ENCODE data around the gene ACP6.
"Not testable (repeated sequence)": the region's sequence is repeated elsewhere in the genome, so short reads cannot be mapped to it uniquely, and the experiment has no call there.

ACP6 gene

GRCh38 chr1:147626291-147626690 lies 44.0 kb downstream of the ACP6 start:
- no peak overlapping the region for H3K4me3 ChIP-seq (ENCODE audit: low read length)
- DNase-seq (ENCODE audit: low read depth, low spot score): no peak

GRCh38 chr1:147625362-147625995 lies 44.8 kb downstream of the ACP6 start:
- no peak for DNase-seq (ENCODE audit: low read depth, low spot score)
- no peak overlapping the region for H3K4me3 ChIP-seq (ENCODE audit: low read length)

GRCh38 chr1:147624529-147624928 lies 45.8 kb downstream of the ACP6 start:
- no peak for DNase-seq (ENCODE audit: low read depth, low spot score)
- H3K4me3 ChIP-seq (ENCODE audit: low read length): no peak overlapping the region

- no peak overlapping the region for H3K4me3 ChIP-seq (ENCODE audit: low read length)
Observed at GRCh38 chr1:147624011-147624410, 46.3 kb downstream of the ACP6 start.

GRCh38 chr1:147622731-147623130 lies 47.6 kb downstream of the ACP6 start:
- DNase-seq (ENCODE audit: low read depth, low spot score): no peak
- H3K4me3 ChIP-seq (ENCODE audit: low read length): no peak overlapping the region

More at GRCh38 chr1:147624011-147624410, 46.3 kb downstream of the ACP6 start:
- DNase-seq (ENCODE audit: low read depth, low spot score): no peak

GRCh38 chr1:147620543-147620942 lies 49.8 kb downstream of the ACP6 start:
- H3K4me3 ChIP-seq (ENCODE audit: low read length): no peak overlapping the region

GRCh38 chr1:147619741-147620140 lies 50.6 kb downstream of the ACP6 start:
- no peak overlapping the region for H3K4me3 ChIP-seq (ENCODE audit: low read length)
- DNase-seq (ENCODE audit: low read depth, low spot score): no peak

More at GRCh38 chr1:147620543-147620942, 49.8 kb downstream of the ACP6 start:
- no peak for DNase-seq (ENCODE audit: low read depth, low spot score)

- H3K4me3 ChIP-seq (ENCODE audit: low read length): no peak overlapping the region
- DNase-seq (ENCODE audit: low read depth, low spot score): no peak
Observed at GRCh38 chr1:147618771-147619170, 51.6 kb downstream of the ACP6 start.

GRCh38 chr1:147618077-147618569 lies 52.2 kb downstream of the ACP6 start:
- peak; percentile 98 for DNase-seq (ENCODE audit: low read depth, low spot score)
- peak overlapping the region; percentile 15 for H3K4me3 ChIP-seq (ENCODE audit: low read length)

GRCh38 chr1:147614966-147615365 lies 55.4 kb downstream of the ACP6 start:
- not testable (repeated sequence) for DNase-seq (ENCODE audit: low read depth, low spot score); H3K4me3 ChIP-seq (ENCODE audit: low read length)

- no peak overlapping the region for H3K4me3 ChIP-seq (ENCODE audit: low read length)
- DNase-seq (ENCODE audit: low read depth, low spot score): no peak
Observed at GRCh38 chr1:147613506-147613905, 56.8 kb downstream of the ACP6 start.

- no peak overlapping the region for H3K4me3 ChIP-seq (ENCODE audit: low read length)
- DNase-seq (ENCODE audit: low read depth, low spot score): no peak
Observed at GRCh38 chr1:147612366-147612765, 58.0 kb downstream of the ACP6 start.

GRCh38 chr1:147611586-147611985 lies 58.7 kb downstream of the ACP6 start:
- H3K4me3 ChIP-seq (ENCODE audit: low read length): no peak overlapping the region
- DNase-seq (ENCODE audit: low read depth, low spot score): no peak

GRCh38 chr1:147611021-147611426 lies 59.3 kb downstream of the ACP6 start:
- H3K4me3 ChIP-seq (ENCODE audit: low read length): no peak overlapping the region
- no peak for DNase-seq (ENCODE audit: low read depth, low spot score)

- no peak for DNase-seq (ENCODE audit: low read depth, low spot score)
- H3K4me3 ChIP-seq (ENCODE audit: low read length): no peak overlapping the region
Observed at GRCh38 chr1:147609358-147609757, 61.0 kb downstream of the ACP6 start.

GRCh38 chr1:147608596-147608995 lies 61.7 kb downstream of the ACP6 start:
- H3K4me3 ChIP-seq (ENCODE audit: low read length): no peak overlapping the region
- no peak for DNase-seq (ENCODE audit: low read depth, low spot score)

- H3K4me3 ChIP-seq (ENCODE audit: low read length): no peak overlapping the region
- DNase-seq (ENCODE audit: low read depth, low spot score): no peak
Observed at GRCh38 chr1:147605591-147605990, 64.7 kb downstream of the ACP6 start.

- no peak for DNase-seq (ENCODE audit: low read depth, low spot score)
- H3K4me3 ChIP-seq (ENCODE audit: low read length): no peak overlapping the region
Observed at GRCh38 chr1:147603986-147604385, 66.3 kb downstream of the ACP6 start.

GRCh38 chr1:147600119-147601111 lies 69.9 kb downstream of the ACP6 start:
- DNase-seq (ENCODE audit: low read depth, low spot score): no peak

More at GRCh38 chr1:147600119-147601111, 69.9 kb downstream of the ACP6 start:
- H3K4me3 ChIP-seq (ENCODE audit: low read length): peak overlapping the region; percentile 78

All from Jurkat, Clone E6-1 (cell line).